ENCODE measurements around the gene PLOD2.

- TF ChIP-seq EP300 (IDR thresholded peaks at IDR 0.05) (no peak), CTCF (IDR thresholded peaks at IDR 0.05) (no peak), POLR2A (IDR thresholded peaks at IDR 0.05) (no peak)
Observed at GRCh38 chr3:146128939-146129338, 32.0 kb downstream of the PLOD2 start.
